ENCODE results near the gene OGFOD1. TPM values are rescaled to one million over a fixed set of nuclear protein-coding genes. Genes with fewer than 3 reads are reported as not detected.
A peak's percentile ranks its signal among the peaks of the same experiment; 100 is the strongest.

Gene OGFOD1
- polyA plus RNA-seq, 1 experiment = 54.8 TPM

- TF ChIP-seq CTCF (IDR thresholded peaks at IDR 0.05; ENCODE audit: insufficient read depth, low read depth, low read length) = no peak
Observed at GRCh38 chr16:56514845-56515244, 63.5 kb downstream of the OGFOD1 start.

DNA sequence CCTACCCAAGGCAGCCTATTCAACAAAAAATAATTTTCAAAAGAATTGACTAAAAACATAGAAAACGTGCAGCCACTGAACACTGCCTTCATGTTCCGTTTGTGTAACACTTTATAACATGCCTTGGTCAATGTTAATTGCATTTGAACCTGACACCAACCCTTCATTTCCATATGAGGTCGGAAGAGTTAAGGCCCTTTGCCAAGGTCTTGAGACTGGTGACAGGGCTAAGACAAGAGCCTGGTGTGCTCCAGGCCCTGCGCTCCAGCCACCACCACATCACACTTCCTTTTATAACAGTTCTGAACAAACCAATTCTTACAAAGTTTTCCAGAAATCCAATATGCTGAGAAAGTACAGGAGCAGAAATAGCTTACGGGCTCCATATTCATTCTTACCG, 64.3 kb downstream of the OGFOD1 start:
- ChIA-PET POLR2A (no interaction called here), CTCF (interaction anchor here (1.4 kb wide), 1 partner anchor 85 kb away, joined by 4 read pairs; no protein-coding TSS in a partner anchor)
- TF ChIP-seq CTCF (IDR thresholded peaks at IDR 0.05; ENCODE audit: insufficient read depth, low read depth, low read length) = no peak
- DNase-seq (ENCODE audit: low read depth) = no peak
- Histone ChIP-seq H3K27me3 (ENCODE audit: control insufficient read depth, insufficient read depth, low read length) (no peaks in the 10 kb centered on the region), H3K36me3 (ENCODE audit: control insufficient read depth, insufficient read depth, low read length) (peaks cover under 1% of the 10 kb centered on the region), H3K4me3 (ENCODE audit: low read depth, low read length) (no peak overlapping the region)

More at GRCh38 chr16:56514845-56515244, 63.5 kb downstream of the OGFOD1 start:
- no peak overlapping the region for H3K4me3 ChIP-seq (ENCODE audit: low read depth, low read length)
- ChIA-PET POLR2A (no interaction called here), CTCF (interaction anchor here (0.7 to 3.1 kb wide), 8 partner anchors 15 to 191 kb away, joined by 3 to 25 read pairs (median 6); no protein-coding TSS in a partner anchor)
- peaks cover 4% of the 10 kb centered on the region for H3K36me3 ChIP-seq (ENCODE audit: control insufficient read depth, insufficient read depth, low read length)
- no peak for DNase-seq (ENCODE audit: low read depth)
- H3K27me3 ChIP-seq (ENCODE audit: control insufficient read depth, insufficient read depth, low read length) = no peaks in the 10 kb centered on the region

GRCh38 chr16:56517206-56517605, 65.9 kb downstream of the OGFOD1 start:
- H3K4me3 ChIP-seq (ENCODE audit: low read depth, low read length) = no peak overlapping the region
- no peak for DNase-seq (ENCODE audit: low read depth)
- no peaks in the 10 kb centered on the region for H3K27me3 ChIP-seq (ENCODE audit: control insufficient read depth, insufficient read depth, low read length)
- POLR2A ChIA-PET = interaction anchor here (0.6 kb wide), 1 partner anchor 43 kb away, joined by 3 read pairs; no protein-coding TSS in a partner anchor
- no peaks in the 10 kb centered on the region; the same call in 1 of the 2 replicates for H3K36me3 ChIP-seq (ENCODE audit: control insufficient read depth, insufficient read depth, low read length)
- TF ChIP-seq CTCF (IDR thresholded peaks at IDR 0.05; ENCODE audit: insufficient read depth, low read depth, low read length) = no peak
- CTCF ChIA-PET = interaction anchor here (0.9 to 1.5 kb wide), 3 partner anchors 29 to 86 kb away, joined by 3 to 4 read pairs (median 3); no protein-coding TSS in a partner anchor

GRCh38 chr16:56518425-56518824, 67.1 kb downstream of the OGFOD1 start:
- Histone ChIP-seq H3K36me3 (ENCODE audit: control insufficient read depth, insufficient read depth, low read length) (no peaks in the 10 kb centered on the region), H3K4me3 (ENCODE audit: low read depth, low read length) (no peak overlapping the region), H3K27me3 (ENCODE audit: control insufficient read depth, insufficient read depth, low read length) (no peaks in the 10 kb centered on the region)
- no peak for DNase-seq (ENCODE audit: low read depth)
- CTCF ChIA-PET = interaction anchor here (0.6 to 2.6 kb wide), 6 partner anchors 12 to 183 kb away, joined by 3 to 14 read pairs (median 4); no protein-coding TSS in a partner anchor
- TF ChIP-seq CTCF (IDR thresholded peaks at IDR 0.05; ENCODE audit: insufficient read depth, low read depth, low read length) = no peak
- POLR2A ChIA-PET = no interaction called here

DNA sequence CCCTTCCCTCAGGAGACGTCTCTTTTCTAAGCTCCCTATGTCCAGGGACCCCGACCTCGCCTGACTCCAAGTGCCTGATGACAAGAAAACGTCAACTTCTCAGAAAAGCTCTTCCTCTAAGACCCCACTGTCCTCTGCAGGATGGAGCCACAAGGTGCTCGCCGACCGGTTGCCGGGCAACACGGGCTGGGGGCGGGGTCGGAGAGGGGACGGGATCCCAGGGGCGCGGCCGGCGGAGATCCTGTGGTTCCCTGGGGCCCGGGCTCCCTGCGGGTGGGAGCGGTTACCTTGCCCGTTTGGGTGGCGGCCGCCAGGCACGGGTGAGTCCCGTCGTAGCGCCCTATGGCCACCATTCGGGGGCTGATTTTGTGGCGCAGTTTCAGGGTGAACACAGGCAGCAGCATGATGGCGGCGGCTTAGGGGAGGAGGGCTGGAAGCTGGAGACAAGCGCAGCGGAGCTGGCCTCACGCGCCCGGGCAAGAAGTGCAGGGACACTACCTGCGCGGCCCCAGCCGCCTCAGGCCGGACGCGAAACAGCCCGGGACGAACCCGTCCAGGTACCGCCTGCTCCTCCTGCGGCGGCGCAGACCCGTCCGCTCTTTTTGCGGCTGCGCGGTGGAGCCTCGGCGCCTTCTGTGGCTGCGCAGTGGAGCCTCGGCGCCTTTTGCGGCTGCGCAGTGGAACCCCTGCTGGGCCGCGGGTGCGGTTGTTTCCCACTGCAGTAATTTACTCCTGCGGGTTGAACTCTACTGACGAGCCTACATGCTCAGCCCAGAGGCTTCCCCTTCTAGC, 68.3 kb downstream of the OGFOD1 start, which contains the start of gene BBS2:
BBS2 (minus strand) TSS at position 566 of the 792 bp plus-strand sequence; CDS start at position 404, 162 bp downstream.
- no peaks in the 10 kb centered on the region for H3K27me3 ChIP-seq (ENCODE audit: control insufficient read depth, insufficient read depth, low read length)
- ChIA-PET POLR2A (no interaction called here), CTCF (interaction anchor here (2.6 kb wide), 1 partner anchor 81 kb away, joined by 14 read pairs; no protein-coding TSS in a partner anchor)
- TF ChIP-seq CTCF (IDR thresholded peaks at IDR 0.05; ENCODE audit: insufficient read depth, low read depth, low read length) = no peak
- H3K36me3 ChIP-seq (ENCODE audit: control insufficient read depth, insufficient read depth, low read length) = no peaks in the 10 kb centered on the region
- DNase-seq (ENCODE audit: low read depth) = peak; percentile 26
- peak within 1 kb of the TSS; percentile 97 for H3K4me3 ChIP-seq (ENCODE audit: low read depth, low read length)

All from BJ (cell line).